Skin of body (tissue), 2 donors: ENCODE results near the gene SNRNP200. TPM values are rescaled to one million over a fixed set of nuclear protein-coding genes. Genes with fewer than 3 reads are reported as not detected.
"Not testable (repeated sequence)": the region's sequence is repeated elsewhere in the genome, so short reads cannot be mapped to it uniquely, and the experiment has no call there.

ENCODE experiments used
- DNase-seq: peaks from one replicate; lab custom pipeline; 2025; lab: John Stamatoyannopoulos, UW
- total RNA-seq: library from RNA; depleted of rRNA; stranded (reverse); fragments of >200 nt; gene quantifications from one replicate; pipeline ENCODE4 v1.2.3, GENCODE V29; 2014

SNRNP200 gene
- total RNA-seq, 1 donor from 2014 or later: 61.2 TPM

- DNase-seq: no peak
Observed at GRCh38 chr2:96274355-96275056, 30.8 kb downstream of the SNRNP200 start.

GRCh38 chr2:96273763-96274162 lies 31.6 kb downstream of the SNRNP200 start:
- DNase-seq: no peak

- DNase-seq: no peak
Observed at GRCh38 chr2:96271995-96272394, 33.4 kb downstream of the SNRNP200 start.

GRCh38 chr2:96267159-96267971 lies 38.0 kb downstream of the SNRNP200 start:
- DNase-seq: peak; percentile 12

GRCh38 chr2:96265840-96266679 lies 39.3 kb downstream of the SNRNP200 start, which contains the start of the genes CIAO1 and TMEM127:
Gene CIAO1, plus strand, starts transcription at chr2:96266225. Its CDS starts 126 bp downstream, at chr2:96266351.
Gene TMEM127, minus strand, starts transcription at chr2:96265997. Its CDS starts 616 bp downstream, at chr2:96265381.
- DNase-seq: peak; percentile 98

- no peak for DNase-seq
Observed at GRCh38 chr2:96265349-96265839, 40.0 kb downstream of the SNRNP200 start.

GRCh38 chr2:96264656-96265348 lies 40.5 kb downstream of the SNRNP200 start:
- DNase-seq: no peak

- DNase-seq: no peak
Observed at GRCh38 chr2:96264086-96264485, 41.3 kb downstream of the SNRNP200 start.

GRCh38 chr2:96262306-96262705 lies 43.0 kb downstream of the SNRNP200 start:
- DNase-seq: no peak

GRCh38 chr2:96261328-96262003 lies 43.9 kb downstream of the SNRNP200 start:
- no peak for DNase-seq

- DNase-seq: no peak
Observed at GRCh38 chr2:96260387-96261260, 44.7 kb downstream of the SNRNP200 start.

- no peak for DNase-seq
Observed at GRCh38 chr2:96259497-96259921, 45.8 kb downstream of the SNRNP200 start.

- no peak for DNase-seq
Observed at GRCh38 chr2:96258166-96259022, 47.0 kb downstream of the SNRNP200 start.

- DNase-seq: not testable (repeated sequence)
Observed at GRCh38 chr2:96257744-96258143, 47.6 kb downstream of the SNRNP200 start.

- no peak for DNase-seq
Observed at GRCh38 chr2:96256611-96257113, 48.7 kb downstream of the SNRNP200 start.

GRCh38 chr2:96254571-96254970 lies 50.8 kb downstream of the SNRNP200 start:
- no peak for DNase-seq

- DNase-seq: no peak
Observed at GRCh38 chr2:96253006-96253405, 52.3 kb downstream of the SNRNP200 start.

- no peak for DNase-seq
Observed at GRCh38 chr2:96252526-96252925, 52.8 kb downstream of the SNRNP200 start.
